HEK293 (cell line): ENCODE results near the gene E4F1.

Experiments
- CTCF ChIA-PET: fragments of 350-600 bp; formaldehyde crosslinking; extraction: SDS; loops from one replicate; lab custom pipeline; 2021; ENCODE audit warnings: antibody characterized with exemption; lab: Yijun Ruan, JAX
- POLR2A ChIA-PET: fragments of 300-600 bp; formaldehyde crosslinking; extraction: SDS; loops from one replicate; lab custom pipeline; 2020; ENCODE audit warnings: antibody characterized with exemption, inconsistent platforms; lab: Yijun Ruan, JAX
- H3K27ac ChIP-seq: fragments of 200-500 bp; sonication (Bioruptor generic); 2 replicates; pipeline ENCODE4 v1.5.1; 2014; ENCODE audit warnings: low read depth, low read length, control low read depth, inconsistent platforms; ENCODE audit errors: extremely low read depth
- H3K36me3 ChIP-seq, 2 experiments: fragments of 200-500 bp in 1 of 2; sonication (Bioruptor generic) in 1 of 2; 1 replicate in 1 of 2; 2 replicates in 1 of 2; pipeline ENCODE4 v1.5.1; 2014 to 2017; ENCODE audit warnings: inconsistent platforms in 2 of 2, low read length in 2 of 2; ENCODE audit not compliant: control insufficient read depth in 2 of 2, insufficient read depth in 1 of 2
- H3K4me1 ChIP-seq: fragments of 200-500 bp; sonication (Bioruptor generic); 2 replicates; pipeline ENCODE4 v1.5.1; 2014; ENCODE audit warnings: mild to moderate bottlenecking, low read length, inconsistent platforms; ENCODE audit not compliant: control insufficient read depth, insufficient read depth
- H3K4me3 ChIP-seq: 2 replicates; pipeline ENCODE4 v1.5.1; 2011; ENCODE audit warnings: low read depth, mild to moderate bottlenecking, control low read depth, low read length, moderate library complexity
- H3K9me3 ChIP-seq: fragments of 200-500 bp; sonication (Bioruptor generic); 2 replicates; pipeline ENCODE4 v1.5.1; 2014; ENCODE audit warnings: low read depth, low read length, inconsistent platforms; ENCODE audit not compliant: control insufficient read depth, insufficient read depth
- BCL11B ChIP-seq: fragments of 450-650 bp; formaldehyde crosslinking; IDR thresholded peaks from 2 replicates; pipeline ENCODE4 v1.5.1; 2016; ENCODE audit warnings: low read depth, missing biosample characterization, missing genetic modification characterization
- EGR2 ChIP-seq: fragments of 450-650 bp; formaldehyde crosslinking; IDR thresholded peaks from 2 replicates; pipeline ENCODE4 v1.5.1; 2016; ENCODE audit warnings: low read depth, missing biosample characterization, missing genetic modification characterization
- GLIS1 ChIP-seq: fragments of 450-650 bp; formaldehyde crosslinking; IDR thresholded peaks from 2 replicates; pipeline ENCODE4 v1.5.1; 2016; ENCODE audit warnings: missing biosample characterization, missing genetic modification characterization
- HOXC10 ChIP-seq: sonication (generic); formaldehyde crosslinking; IDR thresholded peaks from 2 replicates; pipeline ENCODE4 v1.8.1; 2023; ENCODE audit warnings: mild to moderate bottlenecking, missing genetic modification reagents
- KLF16 ChIP-seq: fragments of 450-650 bp; formaldehyde crosslinking; IDR thresholded peaks from 2 replicates; pipeline ENCODE4 v1.5.1; 2017; ENCODE audit warnings: missing biosample characterization, missing genetic modification characterization
- KLF9 ChIP-seq: fragments of 450-650 bp; formaldehyde crosslinking; IDR thresholded peaks from 2 replicates; pipeline ENCODE4 v1.5.1; 2016; ENCODE audit warnings: missing biosample characterization, missing genetic modification characterization, low read depth
- MEIS1 ChIP-seq: sonication (generic); formaldehyde crosslinking; IDR thresholded peaks from 2 replicates; pipeline ENCODE4 v1.8.1; 2022; ENCODE audit warnings: missing genetic modification reagents, mild to moderate bottlenecking, borderline replicate concordance
- MYNN ChIP-seq: fragments of 450-650 bp; formaldehyde crosslinking; IDR thresholded peaks from 2 replicates; pipeline ENCODE4 v1.5.1; 2016; ENCODE audit warnings: missing biosample characterization, missing genetic modification characterization, borderline replicate concordance
- SP2 ChIP-seq: fragments of 450-650 bp; formaldehyde crosslinking; IDR thresholded peaks from 2 replicates; pipeline ENCODE4 v1.5.1; 2016; ENCODE audit warnings: missing biosample characterization, missing genetic modification characterization
- YY1 ChIP-seq: fragments of 450-650 bp; formaldehyde crosslinking; IDR thresholded peaks from 2 replicates; pipeline ENCODE4 v1.5.1; 2018; ENCODE audit warnings: missing biosample characterization, missing genetic modification characterization
- ZBTB10 ChIP-seq: fragments of 450-650 bp; formaldehyde crosslinking; IDR thresholded peaks from 2 replicates; pipeline ENCODE4 v1.5.1; 2016; ENCODE audit warnings: missing biosample characterization, missing genetic modification characterization
- ZBTB26 ChIP-seq: fragments of 450-650 bp; formaldehyde crosslinking; optimal IDR thresholded peaks from 2 replicates; pipeline ENCODE3; 2016; ENCODE audit warnings: missing biosample characterization, mild to moderate bottlenecking, missing genetic modification characterization
- ZFHX2 ChIP-seq: fragments of 450-650 bp; formaldehyde crosslinking; conservative IDR thresholded peaks from 2 replicates; pipeline ENCODE4 v1.5.1; 2016; ENCODE audit warnings: missing biosample characterization, missing genetic modification characterization
- ZNF138 ChIP-seq: fragments of 450-650 bp; formaldehyde crosslinking; IDR thresholded peaks from 2 replicates; pipeline ENCODE4 v1.5.1; 2016; ENCODE audit warnings: missing biosample characterization, missing genetic modification characterization, borderline replicate concordance
- ZNF169 ChIP-seq: fragments of 450-650 bp; formaldehyde crosslinking; IDR thresholded peaks from 2 replicates; pipeline ENCODE4 v1.5.1; 2016; ENCODE audit warnings: missing biosample characterization, missing genetic modification characterization
- ZNF223 ChIP-seq: fragments of 450-650 bp; formaldehyde crosslinking; IDR thresholded peaks from 2 replicates; pipeline ENCODE4 v1.5.1; 2016; ENCODE audit warnings: missing biosample characterization, missing genetic modification characterization
- ZNF239 ChIP-seq: fragments of 450-650 bp; formaldehyde crosslinking; IDR thresholded peaks from 2 replicates; pipeline ENCODE4 v1.5.1; 2016; ENCODE audit warnings: missing biosample characterization, missing genetic modification characterization
- ZNF266 ChIP-seq: fragments of 450-650 bp; formaldehyde crosslinking; IDR thresholded peaks from 2 replicates; pipeline ENCODE4 v1.5.1; 2016; ENCODE audit warnings: missing biosample characterization, missing genetic modification characterization, low read depth
- ZNF501 ChIP-seq: fragments of 450-650 bp; formaldehyde crosslinking; IDR thresholded peaks from 2 replicates; pipeline ENCODE4 v1.5.1; 2016; ENCODE audit warnings: missing biosample characterization, missing genetic modification characterization
- ZNF704 ChIP-seq: fragments of 450-650 bp; formaldehyde crosslinking; IDR thresholded peaks from 2 replicates; pipeline ENCODE4 v1.5.1; 2016; ENCODE audit warnings: missing biosample characterization, missing genetic modification characterization
- ZNF785 ChIP-seq: fragments of 450-650 bp; formaldehyde crosslinking; IDR thresholded peaks from 2 replicates; pipeline ENCODE4 v1.5.1; 2016; ENCODE audit warnings: missing biosample characterization, missing genetic modification characterization

Gene E4F1

DNA sequence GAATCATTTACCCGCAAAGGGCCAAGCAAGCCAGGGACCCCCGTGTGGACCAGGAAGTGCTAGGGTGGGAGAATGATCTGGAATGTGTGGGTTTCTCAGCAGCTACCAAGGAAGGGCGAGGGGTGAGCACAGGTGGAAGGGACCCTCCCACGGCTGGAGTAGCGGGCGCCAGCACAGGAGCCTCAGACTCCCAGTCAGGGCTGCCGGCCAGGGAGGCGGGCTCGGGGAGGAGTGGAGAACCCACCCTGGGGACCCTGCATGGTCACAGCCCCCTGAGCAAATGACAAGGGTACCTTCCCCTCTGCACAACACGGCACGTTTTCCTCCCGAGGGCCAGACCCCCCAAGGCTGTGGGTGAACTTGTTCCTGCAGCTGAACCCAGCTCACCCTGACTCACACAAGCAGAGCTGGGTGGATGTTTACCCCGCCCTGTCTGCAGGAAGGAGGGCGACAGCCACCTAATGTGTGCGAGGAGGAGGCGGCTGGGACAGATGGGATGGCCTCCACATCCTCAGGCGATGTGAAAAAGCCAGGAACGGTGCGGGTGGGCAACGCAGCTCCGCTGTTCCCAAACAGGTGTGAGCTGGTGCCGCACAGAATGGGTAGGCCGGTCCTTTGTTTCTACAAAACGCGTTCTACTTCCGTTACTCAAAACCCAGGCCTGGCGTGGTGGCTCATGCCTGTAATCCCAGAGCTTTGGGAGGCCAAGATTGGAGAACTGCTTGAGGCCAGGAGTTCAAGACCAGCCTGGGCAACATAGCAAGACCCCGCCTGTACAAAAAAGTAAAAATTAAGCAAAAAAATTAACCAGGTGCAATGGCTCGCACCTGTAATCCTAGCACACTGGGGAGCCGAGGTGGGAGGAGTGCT, 21.8 kb downstream of the E4F1 start (continued):
- TF ChIP-seq ZNF785 (tag by site-specific recombination), result no peak

- H3K36me3 ChIP-seq, result peaks cover 19 to 58% of the 10 kb centered on the region in 2 experiments; a peak in 2 of 3 replicates
- no peak overlapping the region for H3K4me3 ChIP-seq
- TF ChIP-seq ZNF169 (tag by site-specific recombination), result no peak
- 0 out of 2 replicates have a peak, but pooled peaks have one; percentile 5 for TF ChIP-seq SP2 (tag by site-specific recombination)
- 0 out of 2 replicates have a peak, but pooled peaks have one; percentile 13 for TF ChIP-seq GLIS1 (tag by site-specific recombination)
- H3K4me1 ChIP-seq, result no peaks in the 10 kb centered on the region
- ChIA-PET POLR2A (interaction anchor here (1.0 to 1.9 kb wide), 3 partner anchors 8 to 91 kb away, joined by 3 to 7 read pairs (median 4); partner anchors contain the start of gene TRAF7), CTCF (interaction anchor here (0.6 kb wide), 1 partner anchor 25 kb away, joined by 3 read pairs; no protein-coding TSS in a partner anchor)
- no peaks in the 10 kb centered on the region for H3K9me3 ChIP-seq
- no peak overlapping the region for H3K27ac ChIP-seq
Measured at GRCh38 chr16:2246301-2246885, 23.0 kb downstream of the E4F1 start.

DNA sequence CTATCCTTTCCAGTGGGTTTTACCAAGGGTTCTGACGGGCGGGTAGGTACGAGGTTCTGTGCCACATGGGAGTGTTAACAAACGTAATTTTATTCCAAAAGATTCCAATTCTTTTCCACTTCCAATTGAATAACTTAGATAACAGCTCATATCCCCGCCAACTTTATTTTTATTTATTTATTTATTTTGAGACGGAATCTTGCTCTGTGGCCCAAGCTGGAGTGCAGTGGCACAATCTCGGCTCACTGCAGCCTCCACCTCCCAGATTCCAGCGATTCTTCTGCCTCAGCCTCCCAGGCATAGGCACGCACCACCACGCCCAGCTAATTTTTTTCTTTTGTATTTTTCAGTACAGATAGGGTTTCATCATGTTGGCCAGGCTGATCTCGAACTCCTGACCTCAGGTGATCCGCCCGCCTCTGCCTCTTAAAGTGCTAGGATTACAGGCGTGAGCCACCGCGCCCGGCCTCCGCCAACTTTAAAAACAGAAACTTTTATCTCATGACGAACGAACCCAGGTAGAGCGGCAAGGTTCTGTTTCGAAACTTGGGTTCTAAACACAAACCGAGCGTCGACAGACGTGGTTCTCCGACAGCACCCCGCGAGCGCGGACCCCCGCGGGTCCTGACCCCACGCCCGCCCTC, 27.4 kb downstream of the E4F1 start:
- ChIA-PET POLR2A (interaction anchor here (0.6 to 3.7 kb wide), 26 partner anchors 9 to 286 kb away, joined by 3 to 48 read pairs (median 8); partner anchors contain the start of genes AMDHD2, CCNF, DNASE1L2 and E4F1), CTCF (interaction anchor here (0.6 to 1.9 kb wide), 7 partner anchors 10 to 218 kb away, joined by 3 to 14 read pairs (median 3); partner anchors contain the start of gene TRAF7)
- H3K27ac ChIP-seq, result peak overlapping the region; percentile 91
- peaks cover 7% of the 10 kb centered on the region for H3K4me1 ChIP-seq
- peaks cover 36 to 56% of the 10 kb centered on the region in 2 experiments for H3K36me3 ChIP-seq
- peak overlapping the region; percentile 78 for H3K4me3 ChIP-seq
- H3K9me3 ChIP-seq, result no peaks in the 10 kb centered on the region
- TF ChIP-seq ZNF138, result no peak
- TF ChIP-seq EGR2 (tag by site-specific recombination), result peak; percentile 64
- no peak for TF ChIP-seq ZNF704 (tag by site-specific recombination)
- no peak for TF ChIP-seq ZBTB26 (tag by site-specific recombination)
- peak; percentile 58; the same call in 1 of the 2 replicates for TF ChIP-seq KLF9
- TF ChIP-seq ZBTB10 (tag by site-specific recombination), result peak; percentile 22; the same call in 1 of the 2 replicates
- 0 out of 2 replicates have a peak, but pooled peaks have one; percentile 18 for TF ChIP-seq ZNF223 (tag by site-specific recombination)
- TF ChIP-seq HOXC10, result no peak
- no peak for TF ChIP-seq YY1 (tag by site-specific recombination)
- no peak for TF ChIP-seq MEIS1 (CRISPR knock-in tag)
- no peak for TF ChIP-seq ZNF266
- peak; percentile 72 for TF ChIP-seq ZFHX2 (tag by site-specific recombination)
- TF ChIP-seq BCL11B (tag by site-specific recombination), result 0 out of 2 replicates have a peak, but pooled peaks have one; percentile 25
- TF ChIP-seq ZNF239 (tag by site-specific recombination), result no peak
- no peak for TF ChIP-seq ZNF501 (tag by site-specific recombination)
- peak; percentile 9; the same call in 1 of the 2 replicates for TF ChIP-seq MYNN (tag by site-specific recombination)
- TF ChIP-seq KLF16 (tag by site-specific recombination), result no peak
